GM12878 (cell line): ENCODE measurements around the gene ASAP2. TPM values are rescaled to one million over a fixed set of nuclear protein-coding genes. Genes with fewer than 3 reads are reported as not detected.

Experiments used
- ATAC-seq: fragments of 200-7000 bp; cut with Tn5 transposase; 3 replicates; pipeline ENCODE4 v1.9.1; 2020; ENCODE audit warnings: mild to moderate bottlenecking, moderate library complexity
- BruUV-seq: library from RNA; stranded (reverse); fragments of 400-500 nt; replicated peaks from 2 replicates; lab custom pipeline; 2021; lab: Mats Ljungman, UMichigan
- CTCF ChIA-PET: fragments of 300-600 bp; sonication (Branson Sonifier 250); formaldehyde crosslinking; extraction: SDS; loops from one replicate; lab custom pipeline; 2021; ENCODE audit warnings: inconsistent platforms; lab: Yijun Ruan, JAX
- POLR2A ChIA-PET: fragments of 350-600 bp; formaldehyde crosslinking; extraction: SDS; loops from one replicate; lab custom pipeline; 2021; ENCODE audit warnings: inconsistent platforms; lab: Charles Lee
- RAD21 ChIA-PET: fragments of 300-600 bp; sonication (Branson Sonifier 250); formaldehyde crosslinking; loops from one replicate; lab custom pipeline; 2023; ENCODE audit warnings: antibody characterized with exemption; ENCODE audit not compliant: unreplicated experiment; lab: Charles Lee
- SMC1A ChIA-PET: fragments of 300-600 bp; sonication (Branson Sonifier 250); formaldehyde crosslinking; loops from one replicate; lab custom pipeline; 2023; ENCODE audit not compliant: unreplicated experiment, uncharacterized antibody; lab: Charles Lee
- DNase-seq: peaks from one replicate; pipeline ENCODE4 v3.0.0-alpha.2; 2011; ENCODE audit warnings: low read depth, low spot score
- FAIRE-seq: peaks from 3 replicates; lab custom pipeline; 2011; peaks lifted over from hg19 to GRCh38; lab: Jason Lieb, UNC
- H2AFZ ChIP-seq: 2 replicates; pipeline ENCODE4 v1.6.0; 2011; ENCODE audit warnings: low read depth, low read length, control low read depth; ENCODE audit not compliant: control insufficient read depth
- H3K27ac ChIP-seq: 2 replicates; pipeline ENCODE4 v1.5.1; 2011; ENCODE audit warnings: control low read depth; ENCODE audit not compliant: control insufficient read depth, insufficient read depth
- H3K27me3 ChIP-seq, 2 experiments: replicated peaks in 1 of 2; 2 replicates each; pipeline versions ENCODE4 v1.6.0 to v1.6.1; 2011; ENCODE audit warnings: low read length in 1 of 2; ENCODE audit not compliant: control insufficient read depth in 2 of 2, insufficient read depth in 2 of 2
- H3K36me3 ChIP-seq, 2 experiments: 2 replicates each; pipeline ENCODE4 v1.5.1; 2011; ENCODE audit warnings: low read length in 1 of 2; ENCODE audit not compliant: control insufficient read depth in 2 of 2, insufficient read depth in 2 of 2
- H3K4me1 ChIP-seq: 2 replicates; pipeline ENCODE4 v1.6.1; 2011; ENCODE audit warnings: mild to moderate bottlenecking, low read length, moderate library complexity, mixed read lengths; ENCODE audit not compliant: control insufficient read depth, insufficient read depth
- H3K4me2 ChIP-seq: 2 replicates; pipeline ENCODE4 v1.6.0; 2011; ENCODE audit warnings: control low read depth; ENCODE audit not compliant: control insufficient read depth, insufficient read depth
- H3K4me3 ChIP-seq: fragments of 200-600 bp; sonication (generic); 2 replicates; pipeline ENCODE4 v1.5.1; 2016
- H3K79me2 ChIP-seq: 2 replicates; pipeline ENCODE4 v1.6.0; 2011; ENCODE audit warnings: low read length; ENCODE audit not compliant: control insufficient read depth, insufficient read depth
- H3K9ac ChIP-seq: 2 replicates; pipeline ENCODE4 v1.8.0; 2011; ENCODE audit warnings: low read length, control low read depth, mixed read lengths; ENCODE audit not compliant: control insufficient read depth, insufficient read depth
- H3K9me3 ChIP-seq: replicated peaks from 3 replicates; pipeline ENCODE4 v1.5.1; 2011; ENCODE audit warnings: mild to moderate bottlenecking, low read length; ENCODE audit not compliant: control insufficient read depth, insufficient read depth
- H4K20me1 ChIP-seq: 2 replicates; pipeline ENCODE4 v1.6.0; 2011; ENCODE audit not compliant: control insufficient read depth, insufficient read depth
- ATF3 ChIP-seq: IDR thresholded peaks from 2 replicates; pipeline ENCODE4 v1.6.1; 2011; ENCODE audit warnings: low read depth, mild to moderate bottlenecking, low read length, moderate library complexity, borderline replicate concordance; ENCODE audit errors: extremely low read depth
- ATF7 ChIP-seq: fragments of 450-650 bp; IDR thresholded peaks from 2 replicates; pipeline ENCODE4 v1.6.1; 2016; ENCODE audit warnings: low read depth, mild to moderate bottlenecking
- GABPA ChIP-seq: IDR thresholded peaks from 2 replicates; pipeline ENCODE4 v1.6.1; 2014; ENCODE audit warnings: antibody characterized with exemption, low read depth, mild to moderate bottlenecking, inconsistent platforms
- HCFC1 ChIP-seq: fragments of 150-350 bp; IDR thresholded peaks from 2 replicates; pipeline ENCODE4 v1.6.1; 2014; ENCODE audit warnings: low read length
- HDAC2 ChIP-seq: fragments of 200-600 bp; sonication (generic); IDR thresholded peaks from 2 replicates; pipeline ENCODE4 v1.6.1; 2017
- HDGF ChIP-seq: fragments of 450-650 bp; IDR thresholded peaks from 2 replicates; pipeline ENCODE4 v1.6.1; 2016; ENCODE audit warnings: antibody characterized with exemption
- MAX ChIP-seq: IDR thresholded peaks from 2 replicates; pipeline ENCODE4 v1.6.1; 2012; ENCODE audit warnings: low read depth, low read length, improper control_type of control experiment
- PML ChIP-seq: IDR thresholded peaks from 2 replicates; pipeline ENCODE4 v1.6.1; 2012; ENCODE audit warnings: low read length, inconsistent platforms
- RELA ChIP-seq: fragments of 450-650 bp; IDR thresholded peaks from 2 replicates; pipeline ENCODE4 v1.8.0; 2014; ENCODE audit warnings: borderline replicate concordance; ENCODE audit not compliant: partially characterized antibody
- SPI1 ChIP-seq: IDR thresholded peaks from 2 replicates; pipeline ENCODE4 v1.6.1; 2011; ENCODE audit warnings: low read depth, mild to moderate bottlenecking, low read length, moderate library complexity, borderline replicate concordance; ENCODE audit not compliant: insufficient read depth
- STAT3 ChIP-seq: IDR thresholded peaks from 2 replicates; pipeline ENCODE4 v1.6.1; 2011; ENCODE audit warnings: low read depth, low read length, improper control_type of control experiment
- TARDBP ChIP-seq: IDR thresholded peaks from 2 replicates; pipeline ENCODE4 v1.6.1; 2016; ENCODE audit warnings: borderline replicate concordance
- ZSCAN29 ChIP-seq: fragments of 450-650 bp; IDR thresholded peaks from 2 replicates; pipeline ENCODE4 v1.6.1; 2017; ENCODE audit warnings: mild to moderate bottlenecking, moderate library complexity
- WGBS: methylation state at CpG from one replicate; pipeline ENCODE4 v1.1.6; 2016; ENCODE audit warnings: low lambda C conversion rate; ENCODE audit not compliant: insufficient replicate concordance, insufficient coverage; ENCODE audit errors: missing lambda C conversion rate; 5-methylcytosine and 5-hydroxymethylcytosine counted together
- in situ Hi-C: fragments of 300-500 bp; cut with MboI; formaldehyde crosslinking; loops from 9 replicates; pipeline ENCODE4 v1.14.3; 2018; ENCODE audit warnings: mixed read lengths
- intact Hi-C: fragments of 100-400 bp; cut with micrococcal nuclease; formaldehyde crosslinking; loops from one replicate; pipeline ENCODE4 v1.14.2; 2022; ENCODE audit not compliant: unreplicated experiment
- polyA plus RNA-seq, 11 experiments: library from polyadenylated mRNA; depleted of rRNA in 4 of 11; unstranded in 6 of 11; stranded (reverse) in 5 of 11; fragments of >200 nt; fragmentation: Nextera tagmentation in 4 of 11; fragmentation: Illumina TruSeq in 1 of 11; extraction: Ambion mirVana in 4 of 11; extraction: Trizol in 1 of 11; gene quantifications; 1 replicate in 1 of 11; 2 replicates in 10 of 11; pipeline versions ENCODE4 v1.2.1 to v1.2.3, GENCODE V29; 2011 to 2016; ENCODE audit warnings: inconsistent platforms in 2 of 11, missing spikeins in 2 of 11, low read depth in 1 of 11
- total RNA-seq, 4 experiments: library from RNA; depleted of rRNA in 3 of 4; stranded (reverse); fragments of >200 nt in 3 of 4; fragmentation: Illumina TruSeq in 1 of 4; extraction: Trizol in 1 of 4; gene quantifications; 2 replicates each; pipeline versions ENCODE4 v1.2.1 to v1.2.3, GENCODE V29; 2013 to 2021
- TF ChIP-seq, protein P1 (sequence below): fragments of 450-650 bp; IDR thresholded peaks from 2 replicates; pipeline ENCODE4 v1.6.1; 2018; ENCODE audit warnings: borderline replicate concordance, mild to moderate bottlenecking; ENCODE audit not compliant: partially characterized antibody

Gene ASAP2
- total and polyA plus RNA-seq, 10 of the 15 experiments (the other 5 are each of a cell fraction or from before 2014, with no cell fraction given) = 0.05 to 0.27 (median 0.07) TPM; not detected in 4

DNA sequence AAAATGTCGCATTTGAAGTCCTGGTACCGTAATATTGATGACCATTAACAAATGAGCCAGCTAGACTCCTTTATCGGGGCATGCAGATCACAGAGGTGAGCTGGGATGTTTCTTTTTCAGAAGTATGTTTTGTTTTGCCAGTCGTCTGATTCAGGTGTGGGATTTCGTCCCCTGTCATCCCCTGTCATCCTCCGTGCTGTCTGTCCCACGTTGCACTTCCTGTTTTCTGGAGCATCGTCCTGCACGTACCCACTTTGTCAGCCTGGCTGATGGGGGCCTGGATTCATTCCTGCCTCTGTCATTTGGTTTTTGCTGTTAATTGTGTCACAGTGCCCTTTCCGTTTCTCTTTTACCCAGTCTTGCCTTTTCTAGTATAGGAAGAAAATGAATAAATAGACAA lies 72.8 kb downstream of the ASAP2 start:
- CTCF ChIA-PET = no interaction called here
- SMC1A ChIA-PET = no interaction called here

GRCh38 chr2:9280224-9280623 lies 73.6 kb downstream of the ASAP2 start:
- FAIRE-seq = no peak
- H3K27ac ChIP-seq = no peak overlapping the region
- SMC1A ChIA-PET = no interaction called here

More for the DNA sequence above, 72.8 kb downstream of the ASAP2 start:
- in situ Hi-C loops (no loop called here), intact Hi-C loops (no loop called here)
- H3K4me2 ChIP-seq = no peak overlapping the region
- FAIRE-seq = no peak
- 20% methylated on average over 10 of the region's 10 CpGs for WGBS
- peaks cover 2 to 7% of the 10 kb centered on the region in 2 experiments; a peak in 1 of 4 replicates for H3K27me3 ChIP-seq
- no TSS peak for BruUV-seq
- no peak overlapping the region for H3K27ac ChIP-seq
- H3K9ac ChIP-seq = no peak overlapping the region
- no peaks in the 10 kb centered on the region for H3K79me2 ChIP-seq
- DNase-seq = no peak
- H3K4me3 ChIP-seq = no peak overlapping the region
- RAD21 ChIA-PET = no interaction called here
- no peaks in the 10 kb centered on the region for H3K4me1 ChIP-seq
- H2AFZ ChIP-seq = no peak overlapping the region
- no peak for ATAC-seq
- H4K20me1 ChIP-seq = no peaks in the 10 kb centered on the region
- no peaks in the 10 kb centered on the region for H3K9me3 ChIP-seq
- POLR2A ChIA-PET = no interaction called here
- TF ChIP-seq ATF7 = no peak
- peak; percentile 36; the same call in 1 of the 2 replicates for TF ChIP-seq SPI1
- H3K36me3 ChIP-seq = no peaks in the 10 kb centered on the region

More at GRCh38 chr2:9280224-9280623, 73.6 kb downstream of the ASAP2 start:
- CTCF ChIA-PET = no interaction called here
- Histone ChIP-seq H3K79me2 (no peaks in the 10 kb centered on the region), H3K4me1 (no peaks in the 10 kb centered on the region), H4K20me1 (no peaks in the 10 kb centered on the region), H3K4me2 (no peak overlapping the region), H2AFZ (no peak overlapping the region), H3K4me3 (no peak overlapping the region), H3K9ac (no peak overlapping the region), H3K36me3 (no peaks in the 10 kb centered on the region), H3K9me3 (no peaks in the 10 kb centered on the region), H3K27me3 (peaks cover 3 to 7% of the 10 kb centered on the region in 2 experiments; a peak in 1 of 4 replicates)
- ATAC-seq (no peak), DNase-seq (no peak)
- POLR2A ChIA-PET = no interaction called here
- TF ChIP-seq GABPA = no peak
- no peak for TF ChIP-seq HCFC1
- no peak for TF ChIP-seq HDAC2
- no peak for TF ChIP-seq ATF3
- TF ChIP-seq HDGF = no peak
- TF ChIP-seq ZSCAN29 = no peak
- no peak for TF ChIP-seq PML
- TF ChIP-seq TARDBP = no peak
- TF ChIP-seq, protein P1, sequence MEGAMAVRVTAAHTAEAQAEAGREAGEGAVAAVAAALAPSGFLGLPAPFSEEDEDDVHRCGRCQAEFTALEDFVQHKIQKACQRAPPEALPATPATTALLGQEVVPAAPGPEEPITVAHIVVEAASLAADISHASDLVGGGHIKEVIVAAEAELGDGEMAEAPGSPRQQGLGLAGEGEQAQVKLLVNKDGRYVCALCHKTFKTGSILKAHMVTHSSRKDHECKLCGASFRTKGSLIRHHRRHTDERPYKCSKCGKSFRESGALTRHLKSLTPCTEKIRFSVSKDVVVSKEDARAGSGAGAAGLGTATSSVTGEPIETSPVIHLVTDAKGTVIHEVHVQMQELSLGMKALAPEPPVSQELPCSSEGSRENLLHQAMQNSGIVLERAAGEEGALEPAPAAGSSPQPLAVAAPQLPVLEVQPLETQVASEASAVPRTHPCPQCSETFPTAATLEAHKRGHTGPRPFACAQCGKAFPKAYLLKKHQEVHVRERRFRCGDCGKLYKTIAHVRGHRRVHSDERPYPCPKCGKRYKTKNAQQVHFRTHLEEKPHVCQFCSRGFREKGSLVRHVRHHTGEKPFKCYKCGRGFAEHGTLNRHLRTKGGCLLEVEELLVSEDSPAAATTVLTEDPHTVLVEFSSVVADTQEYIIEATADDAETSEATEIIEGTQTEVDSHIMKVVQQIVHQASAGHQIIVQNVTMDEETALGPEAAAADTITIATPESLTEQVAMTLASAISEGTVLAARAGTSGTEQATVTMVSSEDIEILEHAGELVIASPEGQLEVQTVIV = no peak
- no peak for TF ChIP-seq MAX
- no peak for TF ChIP-seq STAT3
- no peak for TF ChIP-seq RELA
- BruUV-seq = no TSS peak
- intact Hi-C loops (no loop called here), in situ Hi-C loops (no loop called here)
- 16% methylated on average over 8 of the region's 8 CpGs for WGBS
- RAD21 ChIA-PET = no interaction called here
